Stimulated activated CD8-positive, alpha-beta memory T cell treated with anti-CD3 and anti-CD28 coated beads, Interleukin-15, amount 100 ng/mL, for 48 hours (primary cell): ENCODE results near the gene HEATR9.

ENCODE experiments used
- DNase-seq, 2 donors: peaks; one replicate each; pipeline ENCODE4 v3.0.0-alpha.2; 2020; ENCODE audit warnings: low read depth in 2 of 2

Gene HEATR9

DNA sequence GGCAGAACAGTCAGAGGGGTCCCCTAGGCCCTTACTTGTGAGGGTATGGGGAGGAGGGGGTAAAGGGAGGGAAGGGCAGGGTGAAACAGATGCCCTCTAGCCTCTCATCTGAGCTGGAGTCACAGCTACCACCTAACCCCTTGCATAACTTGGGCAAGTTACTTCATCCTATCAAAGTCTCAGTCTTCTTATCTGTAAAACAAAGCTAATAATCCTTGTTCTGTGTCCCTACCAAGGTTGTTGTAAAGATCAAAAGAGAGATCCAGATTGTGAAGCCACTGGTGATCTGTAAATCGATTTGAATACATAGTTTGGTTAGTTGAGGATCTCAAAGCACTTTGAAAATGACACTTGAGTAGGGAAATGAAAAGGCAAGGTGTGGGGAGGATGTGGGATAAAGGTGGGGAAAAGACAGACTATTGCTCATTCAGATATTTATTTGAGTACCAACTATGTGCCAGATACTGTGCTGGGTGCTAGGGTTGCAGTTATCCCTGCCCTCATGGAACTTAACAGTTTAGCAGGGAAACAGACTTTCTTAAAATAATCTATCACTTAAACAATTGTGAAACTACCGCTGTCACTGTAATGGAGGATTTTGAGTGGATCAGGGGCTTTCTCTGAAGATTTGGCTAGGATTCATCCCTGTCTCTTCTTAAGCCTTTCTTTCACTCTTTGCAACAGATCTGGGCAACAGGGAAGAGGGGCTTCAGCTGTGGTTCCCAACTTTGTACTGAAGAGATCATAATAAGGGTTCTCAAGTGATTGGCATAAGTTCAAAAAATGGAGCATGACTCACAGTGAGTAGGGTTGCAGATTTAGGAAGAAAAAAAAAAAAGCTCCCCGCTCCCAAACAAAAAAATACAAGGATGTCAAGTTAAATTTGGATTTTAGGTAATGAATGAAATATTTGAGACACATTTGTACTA, 3.0 kb downstream of the HEATR9 start:
- no peak for DNase-seq

DNA sequence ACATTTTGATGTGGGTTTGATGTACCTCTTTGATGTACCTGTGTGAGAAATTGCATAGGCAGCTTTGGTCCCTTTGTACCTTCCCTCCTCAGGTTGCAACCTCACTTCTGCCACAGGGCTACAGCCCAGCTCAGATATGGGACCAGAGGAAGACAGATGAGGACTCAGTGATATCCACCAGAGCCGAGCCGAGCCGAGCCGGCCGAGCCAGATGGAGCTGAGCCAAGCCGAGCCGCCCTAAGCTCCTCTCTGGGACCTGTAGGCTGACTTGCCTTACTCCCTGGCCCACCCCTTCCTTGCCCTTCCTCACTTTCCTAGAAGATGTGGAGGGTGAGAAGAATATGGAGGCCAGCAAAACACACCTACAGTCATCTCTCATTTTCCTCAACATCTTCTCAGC, 3.8 kb downstream of the HEATR9 start:
- no peak for DNase-seq

- no peak for DNase-seq
Measured at GRCh38 chr17:35856603-35857002, 12.1 kb downstream of the HEATR9 start.

DNA sequence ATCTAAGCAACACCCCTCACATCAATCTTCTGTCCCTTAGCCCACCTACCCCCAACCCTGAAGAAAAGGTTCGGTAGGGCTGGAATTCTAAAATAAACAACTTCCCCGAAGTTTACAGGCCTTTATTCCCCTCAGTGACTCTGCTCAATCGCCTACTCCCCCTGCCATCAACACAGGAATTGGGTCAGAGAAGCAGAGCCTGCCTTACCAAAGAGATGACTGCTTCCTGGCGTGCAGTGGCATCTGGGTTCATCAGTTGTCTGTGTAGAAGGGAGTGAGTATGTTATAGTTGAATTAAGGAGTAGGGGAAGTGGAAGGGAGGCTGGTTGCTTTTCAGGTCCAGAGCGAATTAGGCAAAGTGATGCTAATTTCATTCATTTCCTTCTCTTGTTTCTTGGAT, 12.7 kb downstream of the HEATR9 start:
- no peak for DNase-seq

DNA sequence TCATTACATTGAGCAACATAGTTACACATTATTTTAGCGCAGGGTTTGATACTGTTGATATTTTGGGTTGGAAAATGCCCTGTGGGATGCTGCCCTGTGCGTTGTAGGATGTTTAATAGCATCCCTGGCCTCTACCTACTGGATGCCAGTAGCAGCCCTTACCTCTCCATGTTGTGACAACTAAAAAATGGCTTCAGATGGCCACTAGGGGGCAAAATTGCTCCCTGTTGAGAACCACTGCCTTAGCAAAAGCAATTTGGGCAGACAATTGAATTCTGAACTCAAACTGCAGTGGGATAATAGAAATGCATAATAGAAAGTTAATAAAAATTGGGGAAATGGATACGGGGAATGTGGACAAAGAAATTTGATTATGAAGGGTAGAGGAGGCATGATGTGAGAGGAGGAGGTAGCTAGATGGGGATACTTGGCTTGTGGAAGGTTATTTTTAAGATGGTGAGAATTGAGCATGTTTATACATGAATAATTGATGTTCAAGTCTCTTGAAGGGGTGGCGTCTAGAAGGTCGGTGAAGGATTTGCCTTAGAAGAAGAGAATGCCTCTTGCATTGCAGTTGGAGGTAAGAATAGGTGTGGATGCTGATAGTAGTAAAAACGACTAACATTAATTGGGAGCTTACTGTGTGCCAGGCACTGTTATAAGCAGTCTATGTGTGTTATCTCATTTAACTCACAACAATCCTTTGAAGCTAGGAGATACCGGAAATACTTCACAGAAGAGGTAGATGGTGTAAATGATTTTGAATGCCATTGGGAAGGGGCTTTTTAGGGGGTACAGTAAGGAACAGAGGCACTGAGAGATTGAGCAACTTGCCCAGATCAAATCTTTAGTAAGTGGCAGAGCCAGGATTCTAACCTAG, 19.0 kb downstream of the HEATR9 start:
- peak in 1 of 2 donors; percentile 44 for DNase-seq

DNA sequence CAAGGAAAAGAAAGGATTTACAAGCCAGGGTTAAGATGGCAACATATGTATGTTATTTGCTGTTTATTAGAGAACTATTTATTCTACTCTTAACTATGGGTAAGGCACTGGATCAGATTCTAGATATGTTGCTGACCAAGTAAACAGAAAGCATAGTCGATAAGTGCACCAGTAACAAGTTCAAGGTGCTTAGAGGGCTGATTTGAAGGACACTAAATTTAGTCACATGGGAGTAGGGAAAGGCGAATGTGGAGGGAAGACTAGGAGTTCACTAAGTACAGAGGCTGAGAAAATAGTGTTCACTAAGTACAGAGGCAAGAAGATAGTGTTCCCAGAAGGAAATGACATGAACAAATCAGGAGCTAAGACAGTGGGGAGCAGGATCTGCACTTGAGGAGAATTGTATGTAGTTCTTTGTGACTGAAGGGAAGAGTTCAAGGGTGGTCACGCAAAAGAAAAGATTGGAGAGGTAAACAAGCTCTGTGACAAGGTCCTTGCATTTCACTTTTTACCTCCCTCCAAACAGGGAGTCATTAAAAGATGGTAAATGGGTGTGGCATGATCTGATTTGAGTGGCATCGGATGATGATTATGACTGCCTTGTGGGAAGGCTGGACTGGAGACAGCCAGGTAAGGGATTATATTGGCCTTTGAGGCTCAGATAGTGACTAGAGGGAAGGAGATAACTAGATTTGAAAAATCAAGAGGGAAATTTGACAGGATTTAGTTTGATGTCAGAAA, 20.9 kb downstream of the HEATR9 start:
- no peak for DNase-seq

- no peak for DNase-seq
Measured at GRCh38 chr17:35847006-35847405, 21.7 kb downstream of the HEATR9 start.

GRCh38 chr17:35846055-35846809, 22.5 kb downstream of the HEATR9 start:
- DNase-seq: no peak

GRCh38 chr17:35844547-35844946, 24.1 kb downstream of the HEATR9 start:
- no peak for DNase-seq

- DNase-seq: no peak
Measured at GRCh38 chr17:35843698-35844097, 25.0 kb downstream of the HEATR9 start.

DNA sequence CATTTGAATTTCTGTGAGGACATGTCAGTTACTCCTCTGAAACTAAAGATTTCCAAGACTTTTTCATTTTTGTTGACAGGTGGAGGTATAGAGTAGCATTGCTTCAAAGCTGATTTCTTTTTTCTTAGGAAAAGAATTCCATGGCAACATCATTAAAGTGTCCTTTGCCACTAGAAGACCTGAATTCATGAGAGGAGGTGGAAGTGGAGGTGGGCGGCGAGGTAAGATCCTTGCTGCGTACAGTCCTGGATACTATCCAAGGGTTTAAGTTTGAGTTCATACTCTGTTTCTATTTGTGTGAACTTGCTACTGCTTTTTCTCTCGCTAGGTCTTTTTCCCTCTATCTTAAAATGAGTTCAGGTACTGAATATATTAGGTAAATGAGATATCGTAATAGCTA, 26.5 kb downstream of the HEATR9 start:
- DNase-seq: no peak

GRCh38 chr17:35841505-35841904, 27.2 kb downstream of the HEATR9 start:
- no peak for DNase-seq

- DNase-seq: no peak
Measured at GRCh38 chr17:35841101-35841500, 27.6 kb downstream of the HEATR9 start.

GRCh38 chr17:35825206-35825605, 43.5 kb downstream of the HEATR9 start:
- DNase-seq: no peak

DNA sequence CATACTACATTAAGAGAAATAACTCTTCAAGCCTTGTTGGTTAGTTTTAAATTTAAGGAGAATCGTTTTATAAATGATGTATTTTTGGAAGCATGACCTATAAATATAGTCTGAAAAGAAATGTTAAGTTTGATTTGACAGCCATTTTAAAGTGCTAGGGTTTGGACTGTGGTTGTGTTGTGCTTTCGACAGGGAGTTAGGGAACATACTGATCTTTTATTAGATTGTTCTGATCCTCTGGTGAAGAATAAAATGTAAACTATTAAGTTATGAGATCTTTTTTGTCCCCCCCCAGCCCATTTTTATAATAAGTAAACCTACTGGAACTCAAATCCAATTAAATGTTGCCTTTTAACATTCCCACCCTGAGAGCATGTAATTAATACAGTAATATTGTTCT, 47.4 kb downstream of the HEATR9 start:
- DNase-seq: no peak

DNA sequence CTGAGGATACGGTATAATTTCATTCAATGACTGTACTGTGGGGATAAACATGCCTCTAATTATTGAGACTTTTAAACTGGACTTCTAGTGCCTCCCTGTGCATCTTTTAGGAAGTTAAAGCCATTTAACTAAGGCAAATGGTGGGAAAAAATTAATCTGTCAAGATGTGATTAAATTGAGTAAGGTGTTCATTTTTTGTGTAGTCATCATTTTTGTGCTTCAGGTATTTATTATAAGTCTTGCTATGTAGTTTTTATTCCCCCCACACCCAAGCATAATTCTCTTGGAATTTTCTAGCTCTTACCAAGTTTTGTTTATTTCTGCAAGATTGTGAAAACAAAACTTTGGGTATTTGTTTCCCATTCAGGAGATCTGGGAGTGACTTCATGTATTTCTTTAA, 49.2 kb downstream of the HEATR9 start:
- no peak for DNase-seq

GRCh38 chr17:35817196-35817595, 51.5 kb downstream of the HEATR9 start:
- DNase-seq: no peak

- DNase-seq: no peak
Measured at GRCh38 chr17:35816723-35817122, 52.0 kb downstream of the HEATR9 start.

- DNase-seq: no peak
Measured at GRCh38 chr17:35812456-35812855, 56.2 kb downstream of the HEATR9 start.

GRCh38 chr17:35811759-35812158, 56.9 kb downstream of the HEATR9 start:
- no peak for DNase-seq

- no peak for DNase-seq
Measured at GRCh38 chr17:35809855-35810461, 58.7 kb downstream of the HEATR9 start.
